CD4-positive, alpha-beta T cell treated with Interleukin-12 subunit alpha and Interleukin-12 subunit beta, for 1 hour (primary cell): ENCODE data around the gene VPREB1.
"Not testable (repeated sequence)": the region's sequence is repeated elsewhere in the genome, so short reads cannot be mapped to it uniquely, and the experiment has no call there.

Source experiments
- DNase-seq: peaks from one replicate; pipeline ENCODE4 v3.0.0-alpha.2; 2020

Gene VPREB1

DNA sequence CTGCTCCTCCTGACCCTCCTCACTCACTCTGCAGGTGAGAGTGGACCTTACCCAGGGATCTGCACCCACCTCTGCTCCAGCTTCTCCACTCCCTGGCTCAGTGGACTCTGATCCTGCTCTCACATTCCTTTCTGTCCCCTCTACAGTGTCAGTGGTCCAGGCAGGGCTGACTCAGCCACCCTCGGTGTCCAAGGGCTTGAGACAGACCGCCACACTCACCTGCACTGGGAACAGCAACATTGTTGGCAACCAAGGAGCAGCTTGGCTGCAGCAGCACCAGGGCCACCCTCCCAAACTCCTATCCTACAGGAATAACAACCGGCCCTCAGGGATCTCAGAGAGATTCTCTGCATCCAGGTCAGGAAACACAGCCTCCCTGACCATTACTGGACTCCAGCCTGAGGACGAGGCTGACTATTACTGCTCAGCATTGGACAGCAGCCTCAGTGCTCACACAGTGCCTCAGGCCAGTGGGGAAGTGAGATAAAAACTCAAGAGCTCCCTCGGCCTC, 29.7 kb upstream of the VPREB1 start:
- no peak for DNase-seq

DNA sequence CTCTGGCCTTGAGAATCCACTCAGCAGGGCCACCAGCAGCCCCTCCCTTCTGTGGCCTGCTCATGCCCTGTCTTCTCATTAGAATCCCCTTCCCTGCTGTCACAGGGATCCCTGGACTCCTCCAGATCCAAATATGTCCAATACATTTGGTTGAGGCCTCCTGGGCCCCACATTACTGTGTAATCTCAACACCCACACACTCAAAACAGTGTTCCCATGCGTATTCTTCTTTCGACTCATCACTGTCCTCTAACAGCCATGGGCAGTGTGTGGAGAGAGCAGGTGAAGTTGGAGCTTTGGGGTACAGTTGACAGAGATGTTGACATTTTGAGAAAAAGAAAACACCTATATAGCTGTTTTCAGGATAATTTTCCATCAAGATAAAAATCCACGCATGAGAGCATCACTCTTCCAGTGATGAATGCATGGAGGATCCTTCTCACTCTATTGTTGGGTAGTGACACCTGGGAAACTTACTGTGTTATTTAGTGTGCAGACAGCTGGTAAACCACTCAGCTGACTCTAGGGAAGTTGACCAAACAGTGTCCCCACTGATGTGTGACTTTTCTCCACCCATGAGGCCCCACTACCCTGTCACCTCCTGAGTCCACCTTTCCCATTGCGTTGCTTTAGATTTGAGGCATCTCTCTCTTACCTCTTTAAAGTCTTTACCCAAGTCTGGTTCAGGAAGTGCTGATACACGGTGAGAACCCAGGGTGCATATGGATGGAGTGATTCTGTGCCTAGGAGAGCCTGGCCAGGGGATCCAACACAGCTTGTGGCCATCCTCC, 28.7 kb upstream of the VPREB1 start:
- no peak for DNase-seq

DNA sequence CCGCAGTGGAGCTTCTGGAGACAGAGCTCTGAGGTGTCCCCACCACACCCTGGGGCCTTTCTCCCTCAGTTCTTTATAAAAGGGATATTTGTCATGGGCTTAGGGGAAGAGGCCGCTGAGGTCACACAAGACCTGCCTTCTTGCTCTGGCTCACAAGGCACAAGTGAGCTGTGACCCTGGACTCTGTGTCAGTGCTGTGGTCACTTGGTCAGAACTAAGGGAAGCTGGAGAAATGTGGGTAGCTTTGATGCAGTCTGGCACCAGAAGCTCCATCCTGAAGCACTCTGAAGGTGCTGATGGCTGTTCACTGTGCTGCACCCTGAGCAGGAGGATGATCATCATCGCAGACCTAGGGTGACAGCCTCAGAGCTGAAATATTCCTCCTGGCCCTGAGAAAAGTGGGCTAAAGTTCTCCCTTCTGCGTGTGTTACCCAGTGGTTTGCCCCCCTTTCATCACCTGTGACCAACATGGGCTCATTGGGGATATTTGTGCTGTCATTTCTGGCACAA, 28.1 kb upstream of the VPREB1 start:
- DNase-seq = no peak

DNA sequence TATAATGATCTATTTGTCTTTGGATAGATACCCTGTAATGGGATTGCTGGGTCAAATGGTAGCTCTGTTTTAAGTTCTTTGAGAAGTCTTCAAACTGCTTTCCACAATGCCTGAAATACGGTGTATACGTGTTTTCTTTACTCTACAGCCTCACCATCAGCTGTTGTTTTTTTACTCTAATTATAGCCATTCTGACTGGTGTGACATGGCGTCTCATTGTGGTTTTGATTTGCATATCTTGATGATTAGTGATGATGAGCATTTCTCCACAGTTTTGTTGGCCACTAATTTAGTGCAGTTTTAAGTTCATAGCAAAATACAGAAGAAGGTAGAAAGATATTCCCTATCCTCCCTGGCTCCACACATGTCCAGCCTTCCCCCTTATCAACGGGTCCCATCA, 26.3 kb upstream of the VPREB1 start:
- no peak for DNase-seq

DNA sequence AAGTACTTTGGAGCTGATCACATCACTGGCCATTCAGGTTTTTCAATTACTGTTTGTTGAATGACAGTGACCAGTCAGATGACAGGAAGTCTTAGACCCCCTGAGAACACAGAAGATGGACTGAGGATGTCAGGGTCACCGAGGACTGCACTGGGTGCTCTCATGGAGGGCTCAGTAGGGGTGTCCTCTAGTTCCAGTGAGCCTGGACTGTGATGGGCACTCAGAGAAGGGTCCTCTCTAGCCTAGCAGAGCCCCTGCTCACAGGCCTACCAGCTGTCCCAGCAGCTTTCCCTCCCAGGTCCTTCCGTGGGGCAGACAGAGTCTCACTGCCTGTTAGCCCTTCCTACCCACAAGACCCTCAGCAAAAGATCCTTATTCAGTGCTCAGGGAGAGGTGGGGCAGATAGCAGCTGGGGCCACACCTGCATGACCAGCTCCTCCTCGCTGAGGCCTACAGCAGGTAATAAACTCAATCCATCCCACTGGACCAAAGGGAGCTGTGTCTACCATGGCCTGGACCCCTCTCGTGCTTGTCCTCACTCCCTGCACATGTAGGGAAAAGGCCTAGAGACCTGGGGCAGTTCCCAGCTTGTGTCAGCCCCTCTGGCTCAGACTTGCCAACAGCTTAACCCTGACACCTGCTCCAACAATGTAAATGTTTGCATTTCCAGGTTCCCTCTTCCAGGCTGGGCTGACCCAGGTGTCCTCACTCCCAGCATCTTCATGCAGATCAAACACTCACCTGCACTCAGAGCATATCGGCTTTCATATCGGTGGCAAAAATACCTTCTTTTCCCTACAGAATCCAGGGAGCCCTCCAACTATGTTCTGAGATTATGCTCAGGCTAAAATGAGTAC, 25.2 kb upstream of the VPREB1 start:
- no peak for DNase-seq

DNA sequence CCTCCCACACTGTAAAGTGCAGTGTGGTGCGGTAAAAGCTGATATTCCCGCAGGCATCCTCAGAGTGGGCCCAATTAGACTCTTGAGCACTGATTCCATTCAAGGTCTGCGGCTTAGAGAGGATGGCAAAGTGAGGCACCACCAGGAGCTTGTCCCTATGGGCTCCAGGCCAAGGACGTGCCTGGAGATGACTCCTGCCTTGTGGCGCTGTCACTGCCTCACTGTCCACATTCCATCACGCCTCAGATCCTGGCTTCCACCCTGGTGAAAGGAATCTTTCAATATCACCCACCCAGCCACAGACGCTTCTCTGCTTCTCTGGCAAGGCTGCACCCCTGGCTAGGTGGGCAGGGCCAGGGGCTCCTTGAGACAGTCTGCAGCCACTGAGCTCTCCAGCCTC, 23.5 kb upstream of the VPREB1 start:
- DNase-seq = not testable (repeated sequence)

DNA sequence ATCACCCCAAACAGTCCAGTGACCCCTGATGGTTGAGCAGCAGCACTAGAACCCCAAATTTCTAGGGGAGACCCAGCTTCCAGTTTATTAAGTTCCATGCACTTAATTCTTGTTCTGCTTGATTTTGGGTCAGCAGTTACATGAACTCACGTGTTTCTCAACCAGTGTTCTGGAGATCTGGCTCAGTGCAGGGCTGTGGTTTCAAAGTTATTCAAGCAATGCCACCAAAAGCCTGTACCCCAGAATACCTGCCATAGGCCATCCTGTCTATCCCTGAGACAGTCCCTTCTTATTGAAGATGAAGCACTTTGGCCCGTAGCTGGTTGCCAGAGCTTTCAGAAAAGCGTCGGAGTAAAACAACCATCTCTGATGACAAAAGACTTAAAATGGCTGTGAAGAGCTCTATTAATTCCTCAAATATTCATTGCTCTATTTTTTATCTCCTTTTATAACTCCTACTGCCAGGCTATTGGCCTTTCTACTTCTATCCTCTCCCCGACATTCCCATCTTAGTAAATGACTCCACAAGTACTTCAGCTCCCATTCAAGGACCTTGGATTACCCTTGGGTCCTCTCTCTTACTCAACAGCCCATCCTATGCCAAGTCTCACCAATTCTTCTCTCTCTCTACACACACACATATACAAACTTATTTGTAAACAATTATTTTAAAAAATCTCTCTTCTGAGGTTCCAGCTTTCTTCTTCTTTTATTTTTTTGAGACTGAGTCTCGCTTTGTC, 18.0 kb upstream of the VPREB1 start:
- no peak for DNase-seq

DNA sequence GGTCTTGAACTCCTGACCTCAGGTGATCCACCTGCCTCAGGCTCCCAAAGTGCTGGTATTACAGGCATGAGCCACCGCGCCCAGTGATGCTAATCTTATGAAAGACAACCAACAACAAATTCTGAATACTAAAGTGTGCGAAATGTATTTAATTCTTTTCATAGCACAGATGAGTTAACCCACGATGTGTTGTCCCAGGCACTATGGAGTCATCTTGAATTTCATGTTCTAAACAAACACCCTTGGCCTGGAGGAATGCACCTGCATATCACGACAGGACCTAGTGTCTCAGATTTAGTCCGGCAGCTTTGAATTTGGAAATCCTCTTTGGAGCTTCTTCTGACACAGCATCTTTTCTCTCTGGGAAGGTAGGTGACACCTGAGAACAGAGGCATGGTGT, 16.2 kb upstream of the VPREB1 start:
- DNase-seq = no peak

DNA sequence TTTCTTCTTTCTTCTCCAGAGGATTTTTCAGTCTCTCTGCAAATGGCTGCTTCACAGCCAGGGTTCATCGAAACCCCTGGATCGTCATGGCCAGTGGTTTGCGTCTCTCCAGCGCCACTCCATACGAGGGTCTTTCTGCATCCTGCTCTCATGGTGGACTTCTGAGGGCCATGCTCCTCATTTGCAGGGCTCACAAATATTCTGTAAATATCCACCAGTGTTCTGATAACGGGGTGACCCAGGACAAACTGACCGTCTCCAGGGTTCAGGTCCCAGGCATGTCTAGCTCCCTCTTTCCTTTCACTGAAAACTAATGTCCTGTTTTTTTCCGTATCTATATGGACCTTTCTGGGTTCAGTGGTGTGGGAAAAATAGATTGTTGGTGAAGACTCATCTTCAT, 15.7 kb upstream of the VPREB1 start:
- DNase-seq = no peak

DNA sequence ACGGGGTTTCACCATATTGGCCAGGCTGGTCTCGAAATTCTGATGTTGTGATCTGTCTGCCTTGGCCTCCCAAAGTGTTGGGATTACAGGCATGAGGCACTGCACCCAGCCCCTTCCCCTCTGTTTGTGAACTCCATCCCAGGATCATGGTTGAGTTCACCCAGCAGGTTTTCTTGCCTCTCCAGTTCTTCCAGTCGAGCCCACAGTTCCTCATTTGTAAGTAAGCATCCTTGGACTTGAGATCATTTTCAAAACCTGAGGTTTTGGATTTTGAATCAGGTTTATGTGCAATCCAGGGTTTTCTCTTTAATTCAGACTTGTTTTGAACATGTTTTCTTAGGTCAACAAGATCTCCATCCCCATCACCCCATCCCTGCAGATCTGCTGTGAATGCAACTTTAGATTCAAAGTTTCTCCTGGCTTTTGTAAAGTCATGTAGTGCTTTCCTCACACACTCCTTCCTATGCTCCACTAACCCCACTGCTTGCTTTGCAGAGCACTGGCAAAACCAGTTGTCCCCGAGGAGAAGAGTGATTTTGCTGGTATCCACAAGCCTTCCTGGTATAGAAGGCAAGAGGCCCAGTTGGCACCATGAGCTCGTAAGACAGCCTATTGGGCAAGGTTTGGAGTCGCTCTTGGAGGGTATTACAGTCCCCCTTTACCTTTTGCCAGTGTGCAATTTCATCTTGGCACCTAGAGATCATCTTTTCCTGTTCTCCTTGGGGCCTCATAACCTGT, 14.7 kb upstream of the VPREB1 start:
- DNase-seq = no peak

DNA sequence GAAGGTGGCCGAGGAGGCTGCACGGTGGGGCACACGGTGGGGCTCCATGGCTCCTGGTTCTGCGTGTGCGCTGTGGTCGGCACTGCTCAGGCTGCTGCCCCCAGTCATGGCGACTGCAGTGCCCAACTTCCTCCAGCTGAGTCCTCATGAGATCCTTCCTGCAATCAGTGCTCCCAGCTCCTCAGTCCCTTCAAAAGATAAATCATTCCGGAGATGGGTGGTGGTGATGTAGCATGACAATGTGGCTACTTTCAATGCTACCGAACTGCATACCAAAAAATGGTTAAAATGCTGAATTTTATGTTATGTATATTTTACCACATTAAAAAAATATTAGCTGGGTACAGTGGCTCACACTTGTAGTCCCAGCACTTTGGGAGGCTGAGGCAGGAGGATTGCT, 14.1 kb upstream of the VPREB1 start:
- no peak for DNase-seq

DNA sequence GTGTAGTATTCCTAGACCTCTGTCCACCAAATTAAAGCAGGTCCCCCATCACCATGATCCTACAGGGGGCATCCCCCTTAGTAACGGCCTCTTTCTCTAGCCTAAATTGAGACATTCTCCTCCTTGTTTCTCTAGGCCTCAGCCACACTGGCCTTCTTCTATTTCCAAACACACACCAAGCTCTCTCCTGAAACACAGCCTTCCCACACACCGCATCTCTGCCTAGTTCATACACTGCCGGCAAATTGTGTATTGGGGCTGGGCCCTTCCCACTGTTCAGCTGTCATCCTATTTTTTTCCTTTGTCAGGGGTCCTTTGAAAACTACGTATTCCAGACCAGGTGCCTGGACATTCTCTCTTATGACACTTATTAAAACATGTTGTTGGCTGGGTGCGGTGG, 11.5 kb upstream of the VPREB1 start:
- no peak for DNase-seq

DNA sequence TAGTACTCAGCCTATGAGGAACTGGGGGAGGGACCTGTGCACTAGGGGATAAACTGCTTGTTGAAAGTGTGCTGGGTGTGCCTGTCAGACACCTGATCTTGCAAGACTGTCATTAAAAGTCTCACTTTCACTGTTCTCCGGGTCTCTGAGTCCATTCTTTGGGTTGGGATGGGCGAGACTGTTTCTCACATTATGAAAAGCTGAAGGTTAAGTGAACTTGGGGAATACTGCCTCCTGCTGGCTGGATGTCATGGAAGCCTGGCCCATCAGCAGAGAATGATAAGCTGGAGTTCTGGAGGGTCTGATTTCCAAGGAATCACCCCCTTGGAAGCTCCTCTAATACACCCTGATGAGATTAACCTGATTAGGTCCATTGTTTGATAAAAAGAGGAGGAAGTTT, 9.0 kb upstream of the VPREB1 start:
- peak; percentile 46 for DNase-seq

DNA sequence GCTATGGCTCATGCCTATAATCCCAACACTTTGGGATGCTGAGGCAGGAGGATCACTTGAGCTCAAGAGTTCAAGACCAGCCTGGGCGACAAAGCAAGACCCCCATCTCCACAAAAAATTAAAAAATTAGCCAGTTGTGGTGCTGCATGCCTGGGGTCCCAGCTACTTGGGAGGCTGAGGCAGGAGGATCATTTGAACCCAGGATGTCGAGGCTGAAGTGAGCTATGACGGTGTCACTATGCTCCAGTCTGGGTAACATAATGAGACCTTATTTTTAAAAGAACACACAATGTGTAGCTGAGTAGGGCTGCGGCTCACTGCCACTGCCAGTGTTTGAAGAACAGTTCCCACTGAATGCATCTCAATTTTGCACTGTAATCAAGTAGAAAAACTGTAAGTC, 7.1 kb upstream of the VPREB1 start:
- DNase-seq = no peak

DNA sequence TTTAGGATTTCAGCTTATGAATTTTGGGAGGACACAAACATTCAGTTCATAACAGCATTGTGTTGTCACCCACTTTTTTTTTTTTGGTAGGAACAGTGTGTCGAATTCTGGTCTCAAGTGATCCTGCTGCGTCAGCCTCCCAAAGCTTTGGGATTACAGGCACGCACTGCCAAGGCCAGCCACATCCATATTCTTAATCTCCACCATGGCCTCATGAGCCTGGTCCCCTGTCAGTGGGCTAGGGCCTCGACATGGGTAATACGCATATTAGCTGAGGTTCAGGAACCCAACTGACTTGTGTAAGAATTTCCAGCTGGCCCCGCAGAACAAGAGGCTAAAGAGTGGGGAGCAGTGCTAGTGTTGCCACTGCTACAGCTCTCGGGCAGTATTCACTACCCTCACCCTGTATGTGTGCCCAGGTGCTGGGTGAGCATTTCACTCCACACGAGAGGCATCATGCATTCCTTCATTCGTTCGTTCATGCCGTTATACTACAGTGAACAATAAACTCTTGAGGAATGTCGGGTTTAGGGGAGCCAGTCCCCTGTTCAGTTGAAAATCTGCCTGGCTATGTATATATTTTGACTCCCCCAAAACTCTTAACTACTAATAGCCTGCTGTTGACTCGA, 5.2 kb upstream of the VPREB1 start:
- DNase-seq = no peak

DNA sequence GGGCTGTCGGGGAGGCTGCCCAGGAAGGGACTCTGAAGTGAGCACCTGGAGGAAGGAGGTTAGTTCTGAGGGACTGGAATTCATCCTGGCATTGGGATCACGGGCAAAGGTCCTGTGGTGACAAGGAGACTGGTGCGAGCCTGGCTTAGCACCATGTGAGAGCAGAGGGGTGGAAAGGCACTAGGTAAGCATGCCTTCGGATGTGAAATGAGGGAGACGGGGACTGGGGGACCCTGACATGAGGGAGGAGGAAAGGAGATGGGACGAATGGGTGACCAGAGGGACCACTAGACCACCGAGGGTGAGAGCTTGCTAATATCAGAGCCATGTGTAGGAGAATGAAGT, 3.1 kb upstream of the VPREB1 start:
- DNase-seq = no peak

DNA sequence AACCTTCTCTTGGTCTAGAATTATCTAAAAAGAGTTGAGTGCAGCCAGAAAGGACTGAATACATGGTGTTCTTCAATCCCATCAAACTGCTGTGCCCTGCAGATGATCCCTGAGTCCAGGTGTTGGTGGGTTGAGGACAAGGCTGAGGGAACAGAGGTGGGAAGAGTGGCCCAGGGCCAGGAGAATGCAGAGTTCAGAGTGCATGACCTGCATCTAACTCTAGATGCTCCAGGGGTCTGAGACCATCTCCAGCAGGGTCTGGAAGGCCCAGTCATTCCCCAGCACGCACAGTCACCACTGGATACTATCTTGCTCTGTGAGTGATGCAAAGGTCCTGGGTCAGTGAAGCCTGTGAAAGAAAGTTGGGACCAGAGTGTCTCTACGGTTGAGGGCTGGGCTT, 2.1 kb upstream of the VPREB1 start:
- DNase-seq = no peak

DNA sequence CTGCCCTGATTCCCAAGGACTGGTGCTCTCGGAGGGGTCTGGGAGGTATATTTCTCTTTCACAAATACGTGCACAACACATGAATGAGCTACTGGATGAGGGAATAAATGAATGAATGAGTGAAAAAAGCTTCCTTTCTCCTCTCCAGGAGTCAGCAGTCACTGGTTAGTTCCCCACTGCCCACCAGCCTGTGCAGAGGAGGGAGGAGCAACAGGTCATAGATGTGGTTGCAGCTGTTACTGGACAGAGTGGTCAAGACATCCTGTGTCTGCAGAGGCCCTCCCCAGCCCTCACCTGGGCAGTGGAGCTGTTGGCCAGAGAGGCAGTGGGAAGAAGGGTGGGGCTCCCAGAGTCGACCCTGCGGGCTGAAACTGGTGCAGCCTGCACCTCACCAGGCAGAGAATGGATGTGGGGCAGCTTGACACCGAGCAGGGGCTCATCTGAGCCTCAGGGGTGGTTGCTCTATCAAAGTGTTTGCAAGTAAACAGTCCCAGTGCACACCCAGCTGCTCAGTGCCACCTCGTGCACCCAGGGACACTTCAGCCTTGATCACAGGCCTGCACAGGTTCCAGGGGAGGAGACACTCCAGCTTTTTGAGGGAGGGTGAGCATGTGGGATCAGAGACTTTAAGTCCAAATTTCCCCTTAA, 1.4 kb upstream of the VPREB1 start:
- no peak for DNase-seq

DNA sequence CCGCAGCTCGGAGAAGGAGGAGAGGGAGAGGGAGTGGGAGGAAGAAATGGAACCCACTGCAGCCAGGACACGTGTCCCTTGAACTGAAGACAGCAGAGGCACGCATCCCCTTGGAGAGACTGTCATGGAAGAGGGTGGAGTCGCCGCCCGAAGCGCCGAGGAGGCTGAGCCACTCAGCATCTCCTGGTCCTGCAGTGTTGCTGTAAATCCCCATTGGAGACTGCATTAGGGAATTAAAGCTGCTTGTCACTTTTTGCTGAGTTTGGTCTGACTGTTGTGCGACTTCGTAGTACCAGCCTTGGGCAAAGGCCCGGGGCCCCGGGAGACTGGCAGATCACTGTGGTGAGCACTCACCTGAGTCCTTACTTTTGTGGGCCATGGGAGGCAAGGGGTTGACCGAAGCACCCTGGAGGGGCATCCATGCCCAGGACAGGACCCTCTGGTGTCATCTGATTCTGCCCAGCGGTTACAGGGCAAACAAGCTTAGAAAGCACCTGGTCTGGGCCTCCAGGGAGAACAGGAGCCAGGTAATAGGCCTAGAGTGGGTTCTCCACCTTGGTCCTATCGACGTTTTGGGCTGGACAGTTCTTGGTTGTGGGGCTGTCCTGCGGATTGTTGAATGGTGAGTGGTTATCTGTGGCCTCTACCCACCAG, 797 bp downstream of the VPREB1 start:
- DNase-seq = no peak

DNA sequence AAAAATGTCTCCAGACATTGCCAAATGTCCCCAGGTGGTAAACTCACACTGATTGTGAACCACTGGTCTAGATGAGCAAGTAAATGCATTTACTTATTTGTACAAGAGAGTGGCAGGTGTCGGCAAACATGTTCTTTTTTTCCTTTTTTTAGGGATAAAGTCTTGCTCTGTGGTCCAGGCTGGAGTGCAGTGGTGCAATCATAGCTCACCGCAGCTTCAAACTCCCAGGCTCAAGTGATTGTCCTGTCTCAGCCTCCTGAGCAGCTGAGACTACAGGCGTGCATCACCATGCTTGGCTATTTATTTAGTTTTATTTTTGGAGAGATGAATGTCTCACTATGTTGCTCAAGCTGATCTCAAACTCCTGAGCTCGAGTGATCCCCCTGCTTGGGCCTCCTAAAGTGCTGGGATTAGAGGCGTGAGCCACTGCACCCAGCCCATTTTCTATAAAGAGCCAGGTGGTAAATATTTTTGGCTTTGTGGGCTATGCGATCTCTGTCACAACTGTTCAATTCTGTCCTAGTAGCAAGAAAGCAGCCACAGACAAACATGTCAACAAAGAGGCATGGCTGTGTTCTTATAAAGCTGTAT, 1.4 kb downstream of the VPREB1 start:
- no peak for DNase-seq

DNA sequence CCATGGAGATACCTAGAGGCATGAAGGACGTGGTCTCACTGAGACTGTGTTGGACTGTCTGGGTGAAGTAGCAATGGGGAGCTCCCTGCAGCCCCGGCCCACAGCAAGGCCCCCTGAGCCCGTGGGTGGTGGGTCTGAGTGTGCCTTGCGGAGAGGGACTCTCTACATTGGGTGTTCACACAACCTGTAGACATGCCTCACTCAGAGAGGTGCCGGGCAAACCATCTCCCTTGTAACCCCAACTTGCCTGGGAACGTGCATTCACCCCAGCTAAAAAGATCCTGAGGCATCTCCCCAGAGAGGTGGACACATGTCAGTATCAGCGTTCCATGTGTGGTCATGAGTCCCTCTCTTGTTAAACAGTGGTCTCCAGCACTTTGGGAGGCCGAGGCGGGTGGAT, 2.1 kb downstream of the VPREB1 start:
- DNase-seq = no peak
